Neural progenitor cell (in vitro differentiated cells): Measurements from ENCODE around the gene GSG1. TPM values are rescaled to one million over a fixed set of nuclear protein-coding genes. Genes with fewer than 3 reads are reported as not detected.

Source experiments
- DNase-seq: peaks from one replicate; pipeline ENCODE4 v3.0.0-alpha.2; 2016; ENCODE audit warnings: low spot score
- H2AFZ ChIP-seq: fragments of 200-600 bp; sonication (generic); replicated peaks from 2 replicates; pipeline ENCODE4 v1.6.1; 2016; ENCODE audit warnings: antibody characterized with exemption
- H3F3A ChIP-seq: fragments of 200-600 bp; sonication (generic); 2 replicates; pipeline ENCODE4 v1.6.1; 2016; ENCODE audit warnings: antibody characterized with exemption, low read depth
- H3K27ac ChIP-seq: fragments of 200-600 bp; sonication (generic); 2 replicates; pipeline ENCODE4 v1.5.1; 2016; ENCODE audit warnings: mild to moderate bottlenecking
- H3K27me3 ChIP-seq: fragments of 200-600 bp; sonication (generic); 2 replicates; pipeline ENCODE4 v1.6.1; 2016; ENCODE audit warnings: mild to moderate bottlenecking, moderate library complexity
- H3K36me3 ChIP-seq: fragments of 200-600 bp; sonication (generic); 2 replicates; pipeline ENCODE4 v1.5.1; 2016
- H3K4me1 ChIP-seq: fragments of 200-600 bp; sonication (generic); 2 replicates; pipeline ENCODE4 v1.6.1; 2016; ENCODE audit warnings: mixed run types
- H3K4me2 ChIP-seq: fragments of 200-600 bp; sonication (generic); 2 replicates; pipeline ENCODE4 v1.6.1; 2016
- H3K4me3 ChIP-seq: fragments of 200-600 bp; sonication (generic); 2 replicates; pipeline ENCODE4 v1.5.1; 2016
- H3K79me2 ChIP-seq: fragments of 200-600 bp; sonication (generic); 2 replicates; pipeline ENCODE4 v1.6.1; 2016; ENCODE audit warnings: low read depth
- H3K9ac ChIP-seq: fragments of 200-600 bp; sonication (generic); 2 replicates; pipeline ENCODE4 v1.6.1; 2016
- H3K9me3 ChIP-seq: fragments of 200-600 bp; sonication (generic); 2 replicates; pipeline ENCODE4 v1.5.1; 2016; ENCODE audit warnings: low read depth
- H4K20me1 ChIP-seq: fragments of 200-600 bp; sonication (generic); 2 replicates; pipeline ENCODE4 v1.6.1; 2016; ENCODE audit warnings: low read depth
- H3K27ac Mint-ChIP-seq: 3 replicates; pipeline ENCODE4 v1.8.0; 2021; ENCODE audit warnings: mixed read lengths
- H3K27me3 Mint-ChIP-seq: 2 replicates; pipeline ENCODE4 v1.8.0; 2022; ENCODE audit warnings: low read depth, mild to moderate bottlenecking, inconsistent platforms, moderate library complexity, mixed read lengths; ENCODE audit not compliant: insufficient read depth
- H3K36me3 Mint-ChIP-seq: 3 replicates; pipeline ENCODE4 v1.8.0; 2021; ENCODE audit warnings: mixed read lengths
- H3K4me1 Mint-ChIP-seq: 3 replicates; pipeline ENCODE4 v1.8.0; 2021; ENCODE audit warnings: mixed read lengths
- H3K4me3 Mint-ChIP-seq: 3 replicates; pipeline ENCODE4 v1.8.0; 2021; ENCODE audit warnings: mild to moderate bottlenecking, moderate library complexity, mixed read lengths
- H3K9me3 Mint-ChIP-seq: 3 replicates; pipeline ENCODE4 v1.8.0; 2020; ENCODE audit warnings: mixed read lengths
- EZH2 ChIP-seq: fragments of 200-600 bp; sonication (generic); IDR thresholded peaks from 2 replicates; pipeline ENCODE4 v1.6.1; 2017; ENCODE audit warnings: antibody characterized with exemption, mild to moderate bottlenecking, moderate library complexity
- EZH2phosphoT487 ChIP-seq: fragments of 200-600 bp; sonication (generic); IDR thresholded peaks from 2 replicates; pipeline ENCODE4 v1.6.1; 2017; ENCODE audit warnings: antibody characterized with exemption
- total RNA-seq: library from RNA; depleted of rRNA; stranded (reverse); fragments of >200 nt; gene quantifications from 2 replicates; pipeline ENCODE4 v1.2.3, GENCODE V29; 2015; ENCODE audit warnings: low replicate concordance
- TF ChIP-seq, protein P1 (sequence below): fragments of 200-600 bp; sonication (generic); IDR thresholded peaks from 2 replicates; pipeline ENCODE4 v1.5.1; 2017; ENCODE audit warnings: antibody characterized with exemption, mild to moderate bottlenecking

The GSG1 gene
- total RNA-seq, 1 donor from 2014 or later: not detected

- Mint-ChIP-seq H3K4me3 (no peak overlapping the region), H3K27me3 (peaks cover 7% of the 10 kb centered on the region), H3K27ac (no peak overlapping the region), H3K4me1 (no peaks in the 10 kb centered on the region), H3K36me3 (no peaks in the 10 kb centered on the region), H3K9me3 (peaks cover 2% of the 10 kb centered on the region)
- no peaks in the 10 kb centered on the region for H3F3A ChIP-seq
- H3K9me3 ChIP-seq: no peaks in the 10 kb centered on the region
- no peak overlapping the region for H3K4me2 ChIP-seq
- H4K20me1 ChIP-seq: no peaks in the 10 kb centered on the region
- no peaks in the 10 kb centered on the region for H3K27me3 ChIP-seq
- H3K4me1 ChIP-seq: no peaks in the 10 kb centered on the region
- no peaks in the 10 kb centered on the region for H3K79me2 ChIP-seq
- no peak overlapping the region for H3K9ac ChIP-seq
- DNase-seq: no peak
- TF ChIP-seq EZH2phosphoT487 (no peak), EZH2 (no peak)
- TF ChIP-seq, protein P1, sequence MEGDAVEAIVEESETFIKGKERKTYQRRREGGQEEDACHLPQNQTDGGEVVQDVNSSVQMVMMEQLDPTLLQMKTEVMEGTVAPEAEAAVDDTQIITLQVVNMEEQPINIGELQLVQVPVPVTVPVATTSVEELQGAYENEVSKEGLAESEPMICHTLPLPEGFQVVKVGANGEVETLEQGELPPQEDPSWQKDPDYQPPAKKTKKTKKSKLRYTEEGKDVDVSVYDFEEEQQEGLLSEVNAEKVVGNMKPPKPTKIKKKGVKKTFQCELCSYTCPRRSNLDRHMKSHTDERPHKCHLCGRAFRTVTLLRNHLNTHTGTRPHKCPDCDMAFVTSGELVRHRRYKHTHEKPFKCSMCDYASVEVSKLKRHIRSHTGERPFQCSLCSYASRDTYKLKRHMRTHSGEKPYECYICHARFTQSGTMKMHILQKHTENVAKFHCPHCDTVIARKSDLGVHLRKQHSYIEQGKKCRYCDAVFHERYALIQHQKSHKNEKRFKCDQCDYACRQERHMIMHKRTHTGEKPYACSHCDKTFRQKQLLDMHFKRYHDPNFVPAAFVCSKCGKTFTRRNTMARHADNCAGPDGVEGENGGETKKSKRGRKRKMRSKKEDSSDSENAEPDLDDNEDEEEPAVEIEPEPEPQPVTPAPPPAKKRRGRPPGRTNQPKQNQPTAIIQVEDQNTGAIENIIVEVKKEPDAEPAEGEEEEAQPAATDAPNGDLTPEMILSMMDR: no peak
- no peaks in the 10 kb centered on the region for H3K36me3 ChIP-seq
- no peak overlapping the region for H2AFZ ChIP-seq
- no peak overlapping the region for H3K4me3 ChIP-seq
- H3K27ac ChIP-seq: no peak overlapping the region
Measured at GRCh38 chr12:13142747-13143146, 39.3 kb upstream of the GSG1 start.

- Histone ChIP-seq H3K27me3 (no peaks in the 10 kb centered on the region), H3K4me3 (no peak overlapping the region), H3F3A (no peaks in the 10 kb centered on the region), H3K9me3 (no peaks in the 10 kb centered on the region), H3K79me2 (no peaks in the 10 kb centered on the region), H3K36me3 (no peaks in the 10 kb centered on the region), H4K20me1 (no peaks in the 10 kb centered on the region), H3K4me2 (no peak overlapping the region), H2AFZ (no peak overlapping the region), H3K9ac (no peak overlapping the region), H3K27ac (no peak overlapping the region), H3K4me1 (no peaks in the 10 kb centered on the region)
- Mint-ChIP-seq H3K36me3 (no peaks in the 10 kb centered on the region), H3K4me1 (no peaks in the 10 kb centered on the region), H3K9me3 (peaks cover 2% of the 10 kb centered on the region), H3K27ac (no peak overlapping the region), H3K27me3 (peaks cover 7% of the 10 kb centered on the region), H3K4me3 (no peak overlapping the region)
- no peak for DNase-seq
- TF ChIP-seq, protein P1: no peak
- TF ChIP-seq EZH2 (no peak), EZH2phosphoT487 (no peak)
Measured at GRCh38 chr12:13141686-13142085, 38.2 kb upstream of the GSG1 start.

- Histone ChIP-seq H3K36me3 (no peaks in the 10 kb centered on the region), H3K9ac (no peak overlapping the region), H2AFZ (peak overlapping the region; percentile 67), H3K27me3 (no peaks in the 10 kb centered on the region), H3F3A (no peaks in the 10 kb centered on the region), H3K4me2 (no peak overlapping the region), H4K20me1 (no peaks in the 10 kb centered on the region), H3K79me2 (no peaks in the 10 kb centered on the region), H3K9me3 (no peaks in the 10 kb centered on the region), H3K4me3 (no peak overlapping the region), H3K4me1 (peaks cover 8% of the 10 kb centered on the region), H3K27ac (no peak overlapping the region)
- Mint-ChIP-seq H3K9me3 (peaks cover 2% of the 10 kb centered on the region), H3K27me3 (peaks cover 2% of the 10 kb centered on the region), H3K4me1 (peaks cover 25% of the 10 kb centered on the region), H3K36me3 (no peaks in the 10 kb centered on the region), H3K4me3 (no peak overlapping the region), H3K27ac (peak overlapping the region; percentile 46)
- no peak for DNase-seq
- no peak for TF ChIP-seq EZH2
- TF ChIP-seq EZH2phosphoT487: no peak
- TF ChIP-seq, protein P1: no peak
Measured at GRCh38 chr12:13135371-13136178, 32.1 kb upstream of the GSG1 start.
